HepG2 (cell line): ENCODE results near the gene PSKH1. TPM values are rescaled to one million over a fixed set of nuclear protein-coding genes. Genes with fewer than 3 reads are reported as not detected.

ENCODE experiments used
- BRD4 ChIP-seq: sonication (generic); formaldehyde crosslinking; IDR thresholded peaks from 2 replicates; pipeline ENCODE4 v1.4.0; 2020; ENCODE audit warnings: missing genetic modification reagents
- E2F2 ChIP-seq: sonication (generic); formaldehyde crosslinking; IDR thresholded peaks from 2 replicates; pipeline ENCODE4 v1.4.0; 2020; ENCODE audit warnings: missing genetic modification reagents, borderline replicate concordance
- HIVEP1 ChIP-seq: sonication (generic); formaldehyde crosslinking; IDR thresholded peaks from 2 replicates; pipeline ENCODE4 v1.4.0; 2020; ENCODE audit warnings: mild to moderate bottlenecking, missing genetic modification reagents
- MTA1 ChIP-seq: sonication (generic); formaldehyde crosslinking; IDR thresholded peaks from 2 replicates; pipeline ENCODE4 v1.4.0; 2020; ENCODE audit warnings: missing genetic modification reagents, mild to moderate bottlenecking, borderline replicate concordance
- POLR2A ChIP-seq, 2 experiments: IDR thresholded peaks; 2 replicates each; pipeline ENCODE4 v1.6.1; 2011; ENCODE audit warnings: low read depth in 2 of 2, low read length in 2 of 2, mild to moderate bottlenecking in 1 of 2, moderate library complexity in 1 of 2; ENCODE audit not compliant: insufficient read depth in 1 of 2
- RBFOX2 ChIP-seq: fragments of 200-400 bp; formaldehyde crosslinking; IDR thresholded peaks from 2 replicates; pipeline ENCODE4 v1.6.1; 2017; ENCODE audit warnings: low read depth, mild to moderate bottlenecking, low read length
- SYNCRIP ChIP-seq: fragments of 200-400 bp; formaldehyde crosslinking; IDR thresholded peaks from 2 replicates; pipeline ENCODE4 v1.6.1; 2018; ENCODE audit warnings: mild to moderate bottlenecking, low read depth, low read length; ENCODE audit not compliant: insufficient read depth
- THAP11 ChIP-seq: IDR thresholded peaks from 2 replicates; pipeline ENCODE4 v1.6.1; 2016; ENCODE audit warnings: missing biosample characterization, missing genetic modification reagents
- TRAFD1 ChIP-seq: sonication (generic); formaldehyde crosslinking; IDR thresholded peaks from 2 replicates; pipeline ENCODE4 v1.5.1; 2020; ENCODE audit warnings: missing genetic modification reagents, mild to moderate bottlenecking, borderline replicate concordance
- ZBTB4 ChIP-seq: sonication (generic); formaldehyde crosslinking; IDR thresholded peaks from 2 replicates; pipeline ENCODE4 v1.4.0; 2020; ENCODE audit warnings: missing genetic modification reagents, mild to moderate bottlenecking, borderline replicate concordance
- ZFP41 ChIP-seq: sonication (generic); formaldehyde crosslinking; IDR thresholded peaks from 2 replicates; pipeline ENCODE4 v1.4.0; 2020; ENCODE audit warnings: mild to moderate bottlenecking, missing genetic modification reagents, borderline replicate concordance
- ZNF253 ChIP-seq: sonication (generic); formaldehyde crosslinking; IDR thresholded peaks from 2 replicates; pipeline ENCODE4 v1.8.0; 2022; ENCODE audit warnings: mild to moderate bottlenecking, missing genetic modification reagents, borderline replicate concordance
- ZNF263 ChIP-seq: sonication (generic); formaldehyde crosslinking; IDR thresholded peaks from 2 replicates; pipeline ENCODE4 v1.4.0; 2020; ENCODE audit warnings: missing genetic modification reagents
- ZNF274 ChIP-seq: sonication (generic); formaldehyde crosslinking; IDR thresholded peaks from 2 replicates; pipeline ENCODE4 v1.5.1; 2020; ENCODE audit warnings: mild to moderate bottlenecking, missing genetic modification reagents
- ZNF296 ChIP-seq: sonication (generic); formaldehyde crosslinking; conservative IDR thresholded peaks from 2 replicates; pipeline ENCODE4 v1.5.0; 2020; ENCODE audit warnings: mild to moderate bottlenecking, missing genetic modification reagents
- ZNF687 ChIP-seq: sonication (generic); formaldehyde crosslinking; IDR thresholded peaks from 2 replicates; pipeline ENCODE4 v1.5.1; 2020; ENCODE audit warnings: mild to moderate bottlenecking, missing genetic modification reagents, moderate library complexity
- ZNF781 ChIP-seq: sonication (generic); formaldehyde crosslinking; IDR thresholded peaks from 2 replicates; pipeline ENCODE4 v1.5.1; 2020; ENCODE audit warnings: borderline replicate concordance, mild to moderate bottlenecking, missing genetic modification reagents; ENCODE audit errors: not compliant biosample characterization
- ZNF841 ChIP-seq: sonication (generic); formaldehyde crosslinking; IDR thresholded peaks from 2 replicates; pipeline ENCODE4 v1.8.1; 2023; ENCODE audit warnings: missing genetic modification reagents, borderline replicate concordance
- polyA plus RNA-seq, 8 experiments: library from polyadenylated mRNA; depleted of rRNA in 3 of 8; stranded (reverse) in 7 of 8; unstranded in 1 of 8; fragments of >200 nt; fragmentation: Illumina TruSeq in 4 of 8; extraction: Trizol in 4 of 8; gene quantifications; 2 replicates each; pipeline versions ENCODE4 v1.2.1 to v1.2.3, GENCODE V29; 2011 to 2016; ENCODE audit warnings: low read depth in 4 of 8, missing spikeins in 1 of 8, mixed read lengths in 1 of 8; ENCODE audit not compliant: insufficient read depth in 1 of 8
- total RNA-seq, 5 experiments: library from RNA; depleted of rRNA; stranded (reverse); fragments of >200 nt; fragmentation: Illumina TruSeq; extraction: Trizol; gene quantifications; 2 replicates each; pipeline ENCODE4 v1.2.3, GENCODE V29; 2016; ENCODE audit warnings: low read depth in 1 of 5

Gene PSKH1
- total and polyA plus RNA-seq, 2 of the 13 experiments (the other 11 are each of a cell fraction or from before 2014, with no cell fraction given): 8.4 to 19.1 TPM

GRCh38 chr16:67963662-67964321, 70.7 kb downstream of the PSKH1 start (continued):
- peak; percentile 27; the same call in 1 of the 2 replicates for TF ChIP-seq ZNF687 (CRISPR knock-in tag)
- TF ChIP-seq HIVEP1 (CRISPR knock-in tag): peak; percentile 16; the same call in 1 of the 2 replicates
- TF ChIP-seq MTA1 (CRISPR knock-in tag): 0 out of 2 replicates have a peak, but pooled peaks have one; percentile 9
- TF ChIP-seq BRD4 (CRISPR knock-in tag): no peak
- 0 out of 2 replicates have a peak, but pooled peaks have one; percentile 48 for TF ChIP-seq ZNF253 (CRISPR knock-in tag)
- no peak for TF ChIP-seq ZNF781 (CRISPR knock-in tag)
- no peak for TF ChIP-seq SYNCRIP
- no peak for TF ChIP-seq ZNF296 (CRISPR knock-in tag)
- TF ChIP-seq THAP11 (CRISPR knock-in tag): no peak
- peak in 1 of 2 experiments; percentile 18; a peak in 3 of 4 replicates for TF ChIP-seq POLR2A (IDR thresholded peaks at IDR 0.05; ENCODE audit: insufficient read depth in 1 of 2, low read depth in 2 of 2, low read length in 2 of 2)
- peak; percentile 14; the same call in 1 of the 2 replicates for TF ChIP-seq ZNF263 (CRISPR knock-in tag)
- peak; percentile 46; the same call in 1 of the 2 replicates for TF ChIP-seq ZBTB4 (CRISPR knock-in tag)
- no peak for TF ChIP-seq TRAFD1 (CRISPR knock-in tag)
- TF ChIP-seq ZFP41 (CRISPR knock-in tag): 0 out of 2 replicates have a peak, but pooled peaks have one; percentile 44
- no peak for TF ChIP-seq ZNF841 (CRISPR knock-in tag)
- TF ChIP-seq RBFOX2: peak; percentile 79
- no peak for TF ChIP-seq E2F2 (CRISPR knock-in tag)
- TF ChIP-seq ZNF274 (CRISPR knock-in tag): peak; percentile 66; the same call in 1 of the 2 replicates
